ENCODE results near the gene EHBP1L1. TPM values are rescaled to one million over a fixed set of nuclear protein-coding genes. Genes with fewer than 3 reads are reported as not detected.

The EHBP1L1 gene
- total and polyA plus RNA-seq, 2 of the 8 experiments (the other 6 are each of a cell fraction or from before 2014, with no cell fraction given), result 4.3 to 6.6 TPM

DNA sequence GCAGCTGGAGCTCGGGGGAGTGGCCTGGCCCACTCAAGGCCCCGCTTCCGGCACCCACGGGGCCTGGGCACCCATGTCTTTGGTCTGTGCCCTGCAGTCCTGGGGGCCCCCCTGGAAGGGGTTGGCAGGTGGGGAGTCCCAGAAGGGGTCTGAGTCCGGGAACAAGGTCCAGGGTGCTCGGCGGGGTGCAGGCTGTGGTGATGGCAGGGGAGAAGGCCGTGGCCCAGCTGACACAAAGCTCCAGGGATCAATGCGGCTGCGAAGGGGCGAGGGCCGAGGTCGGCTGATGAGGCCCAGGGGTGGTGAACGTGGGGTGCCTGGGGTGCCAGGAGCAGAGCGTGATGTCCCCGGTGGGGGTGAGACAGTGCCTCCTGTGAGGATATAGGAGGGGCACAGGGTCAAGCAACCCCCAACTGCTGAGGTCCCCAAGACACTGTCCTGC lies 22.4 kb downstream of the EHBP1L1 start:
- no peak overlapping the region for H3K27ac ChIP-seq (ENCODE audit: low read depth, low read length)
- H3K4me2 ChIP-seq (ENCODE audit: insufficient read depth in 1 of 2, low read depth in 2 of 2, low read length in 2 of 2), result no peak overlapping the region
- no peak overlapping the region for H3K4me3 ChIP-seq (ENCODE audit: extremely low read depth in 1 of 4, insufficient read depth in 2 of 4, low read depth in 3 of 4, low read length in 4 of 4)
- no peak overlapping the region for H2AK5ac ChIP-seq (ENCODE audit: low read depth, low read length)
- H4K5ac ChIP-seq (ENCODE audit: insufficient read length, low read depth, low read length), result no peak overlapping the region
- no peak overlapping the region for H2BK120ac ChIP-seq (replicated peaks; ENCODE audit: low read depth, low read length)
- H3K27me3 ChIP-seq (replicated peaks in 1 of 4; ENCODE audit: control insufficient read depth in 3 of 4, extremely low read depth in 1 of 4, insufficient read depth in 3 of 4, low read length in 3 of 4), result peaks cover 2 to 5% (median 4%) of the 10 kb centered on the region in 4 experiments
- H3K9me3 ChIP-seq (ENCODE audit: insufficient read depth in 2 of 2, low read depth in 1 of 2, low read length in 1 of 2), result no peaks in the 10 kb centered on the region
- no peaks in the 10 kb centered on the region for H3K79me2 ChIP-seq (ENCODE audit: control insufficient read depth in 1 of 2, insufficient read depth in 2 of 2, low read length in 2 of 2)
- H2AFZ ChIP-seq (ENCODE audit: low read length), result no peak overlapping the region
- no peak overlapping the region for H3K4ac ChIP-seq (replicated peaks; ENCODE audit: insufficient read length, low read depth, low read length)
- no peak for DNase-seq (ENCODE audit: low read depth in 1 of 2, low spot score in 2 of 2)
- ChIA-PET POLR2A (ENCODE audit: partially characterized antibody) (interaction anchor here (0.9 to 2.1 kb wide), 6 partner anchors 9 to 28 kb away, joined by 3 to 7 read pairs (median 4); partner anchors contain the start of gene ZNRD2), CTCF (ENCODE audit: partially characterized antibody) (interaction anchor here (0.6 to 14.8 kb wide), 5 partner anchors 8 to 831 kb away, joined by 3 to 227 read pairs (median 3); partner anchors contain the start of gene KCNK7)
- H4K8ac ChIP-seq (ENCODE audit: extremely low read depth, insufficient read depth, low read length), result no peak overlapping the region; the same call in 1 of the 2 replicates
- no peak overlapping the region for H3K23ac ChIP-seq (ENCODE audit: insufficient read length)
- no peak overlapping the region for H3K14ac ChIP-seq (ENCODE audit: insufficient read length)
- H3K36me3 ChIP-seq (ENCODE audit: control insufficient read depth in 2 of 4, insufficient read depth in 4 of 4, low read length in 3 of 4), result peaks cover 0 to 10% (median 2%) of the 10 kb centered on the region in 4 experiments; a peak in 3 of 8 replicates
- H2BK5ac ChIP-seq (ENCODE audit: low read depth, low read length), result no peak overlapping the region
- no peak overlapping the region for H3K9ac ChIP-seq (replicated peaks in 1 of 4; ENCODE audit: extremely low read depth in 1 of 4, low read depth in 3 of 4, low read length in 3 of 4)
- no peak for FAIRE-seq
- no peak overlapping the region for H2BK20ac ChIP-seq (ENCODE audit: low read length)
- no peak overlapping the region for H4K91ac ChIP-seq (replicated peaks; ENCODE audit: insufficient read length, low read length)
- peaks cover 0 to 2% (median under 1%) of the 10 kb centered on the region in 4 experiments; a peak in 5 of 7 replicates for H3K4me1 ChIP-seq (replicated peaks in 1 of 4; ENCODE audit: control insufficient read depth in 3 of 4, insufficient read depth in 4 of 4, low read length in 3 of 4)
- H3K79me1 ChIP-seq (ENCODE audit: low read depth, low read length), result no peaks in the 10 kb centered on the region
- WGBS, 2 experiments (ENCODE audit: extremely low coverage in 1 of 2, insufficient coverage in 1 of 2, insufficient read length in 1 of 2, insufficient replicate concordance in 2 of 2, low coverage in 1 of 2, low lambda C conversion rate in 2 of 2, missing lambda C conversion rate in 1 of 2), result 97% methylated on average over 10 of the region's 16 CpGs; no CpG with 5 or more reads in 1 of the 2 experiments
- no peak overlapping the region for H3K18ac ChIP-seq (ENCODE audit: extremely low read depth, low read length)
- H4K20me1 ChIP-seq (replicated peaks in 1 of 2; ENCODE audit: control insufficient read depth in 1 of 2, insufficient read depth in 2 of 2, low read length in 2 of 2), result peaks cover 0 to 4% of the 10 kb centered on the region in 2 experiments
- no peak overlapping the region for H2BK12ac ChIP-seq (ENCODE audit: low read depth, low read length)
- H2BK15ac ChIP-seq (ENCODE audit: low read length), result no peak overlapping the region
- no peaks in the 10 kb centered on the region for H3K23me2 ChIP-seq (ENCODE audit: low read depth, low read length)
- H3K56ac ChIP-seq (replicated peaks; ENCODE audit: insufficient read length, low read depth, low read length), result no peak overlapping the region
- no peak for TF ChIP-seq KDM1A (IDR thresholded peaks at IDR 0.05; ENCODE audit: borderline replicate concordance, low read length)
- TF ChIP-seq TAF1 (IDR thresholded peaks at IDR 0.05; ENCODE audit: low read depth, low read length), result no peak
- TF ChIP-seq, protein P1, sequence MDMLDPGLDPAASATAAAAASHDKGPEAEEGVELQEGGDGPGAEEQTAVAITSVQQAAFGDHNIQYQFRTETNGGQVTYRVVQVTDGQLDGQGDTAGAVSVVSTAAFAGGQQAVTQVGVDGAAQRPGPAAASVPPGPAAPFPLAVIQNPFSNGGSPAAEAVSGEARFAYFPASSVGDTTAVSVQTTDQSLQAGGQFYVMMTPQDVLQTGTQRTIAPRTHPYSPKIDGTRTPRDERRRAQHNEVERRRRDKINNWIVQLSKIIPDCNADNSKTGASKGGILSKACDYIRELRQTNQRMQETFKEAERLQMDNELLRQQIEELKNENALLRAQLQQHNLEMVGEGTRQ (IDR thresholded peaks at IDR 0.05; ENCODE audit: low read length), result no peak
- TF ChIP-seq CHD1 (IDR thresholded peaks at IDR 0.05; ENCODE audit: low read depth, low read length), result no peak
- no peak for TF ChIP-seq BACH1 (IDR thresholded peaks at IDR 0.05; ENCODE audit: low read length)
- TF ChIP-seq MAX (IDR thresholded peaks at IDR 0.05), result no peak
- no peak for TF ChIP-seq RXRA (IDR thresholded peaks at IDR 0.05; ENCODE audit: insufficient read depth, low read depth, low read length)
- TF ChIP-seq SUZ12 (IDR thresholded peaks at IDR 0.05; ENCODE audit: low read length), result no peak
- TF ChIP-seq GABPA (IDR thresholded peaks at IDR 0.05; ENCODE audit: borderline replicate concordance, insufficient read depth, low read length), result no peak
- no peak for TF ChIP-seq PHF8 (conservative IDR thresholded peaks at IDR 0.05; ENCODE audit: low read depth, low read length)
- no peak for TF ChIP-seq KDM4A (IDR thresholded peaks at IDR 0.05; ENCODE audit: low read depth, low read length, severe bottlenecking)
